Right lobe of liver (tissue), 4 donors: ENCODE measurements around the gene CCSAP.

ENCODE experiments used
- CTCF ChIP-seq, 4 donors: fragments of 200-600 bp in 3 of 4; fragments of 450-650 bp in 1 of 4; IDR thresholded peaks; one replicate each; pipeline versions ENCODE4 v1.5.1 to v1.8.0; 2016 to 2022; ENCODE audit warnings: antibody characterized with exemption in 4 of 4, mild to moderate bottlenecking in 2 of 4
- POLR2A ChIP-seq: fragments of 450-650 bp; IDR thresholded peaks from one replicate; pipeline ENCODE4 v1.6.1; 2017; ENCODE audit warnings: antibody characterized with exemption, mild to moderate bottlenecking
- donor health status: DM: no; HTN: no; CAD: no.
- donor health status: DM: no; HTN: no; CAD: no.
- donor health status: DM: no; HTN: yes; CAD: no.

DNA sequence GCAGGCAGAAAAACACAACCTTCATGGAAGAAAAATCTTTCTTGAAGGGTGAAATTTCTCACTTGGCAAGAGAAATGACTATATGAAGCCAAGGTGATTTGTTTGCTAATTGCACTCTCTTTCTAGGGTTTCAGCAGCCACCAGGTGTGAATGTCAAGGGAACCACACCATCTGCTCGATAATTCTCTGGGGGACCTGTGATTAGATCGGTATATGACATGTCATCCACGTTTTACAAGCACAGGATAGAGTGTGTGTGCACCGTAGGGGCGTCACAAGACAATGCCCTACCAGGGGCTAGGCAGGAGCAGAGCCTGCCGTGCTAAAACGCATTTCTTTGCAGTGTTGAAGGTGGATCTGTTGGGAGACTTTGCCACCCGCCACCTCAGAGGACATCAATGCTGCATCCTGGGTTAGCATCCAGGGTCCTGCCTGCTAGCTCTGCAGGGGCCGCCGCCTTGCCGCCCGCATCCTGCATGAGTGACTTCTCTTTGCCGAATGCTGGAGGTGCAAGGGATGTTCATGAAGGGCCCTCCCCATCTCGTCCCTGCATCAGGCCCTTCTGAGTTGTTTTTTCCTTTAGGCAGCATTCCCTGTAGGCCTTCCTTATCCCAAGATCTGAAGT is 37.8 kb upstream of the CCSAP start:
- TF ChIP-seq CTCF (IDR thresholded peaks at IDR 0.05) (no peak), POLR2A (no peak)
